Measurements from ENCODE around the gene PLEKHG3.

DNA sequence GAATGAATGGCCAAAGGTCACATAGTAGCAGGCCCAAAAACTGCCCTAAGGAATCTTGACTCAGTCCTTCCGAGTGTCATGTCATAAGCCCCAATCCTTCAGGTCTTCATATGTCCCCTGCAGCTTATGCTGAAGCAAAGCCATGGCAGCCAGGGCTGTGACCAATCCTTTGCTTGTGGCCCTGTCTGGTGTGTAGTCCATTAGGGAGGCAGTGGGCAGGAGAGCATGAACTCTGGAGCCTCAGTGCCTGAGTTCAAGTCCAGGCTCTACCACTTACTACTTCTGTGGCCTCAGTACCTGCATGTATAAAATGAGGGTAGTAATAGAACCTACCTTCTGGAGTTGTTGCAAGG lies 20.3 kb downstream of the PLEKHG3 start:
- TF ChIP-seq EZH2 (IDR thresholded peaks at IDR 0.05), result no peak
- TF ChIP-seq POLR2AphosphoS5 (IDR thresholded peaks at IDR 0.05; ENCODE audit: borderline replicate concordance, low read depth, low read length), result no peak
- no peak for TF ChIP-seq FOXP2 (optimal IDR thresholded peaks at IDR 0.05; ENCODE audit: control extremely low read depth, extremely low read length, insufficient read depth)

All from SK-N-MC (cell line).